Lung (tissue), 12 donors: ENCODE measurements around the gene PPIL3. TPM values are rescaled to one million over a fixed set of nuclear protein-coding genes. Genes with fewer than 3 reads are reported as not detected.

ENCODE experiments used
- ATAC-seq: fragments of 200-7000 bp; cut with Tn5 transposase; one replicate; pipeline ENCODE4 v1.9.1; 2020; ENCODE audit warnings: moderate number of reproducible peaks; ENCODE audit not compliant: insufficient read depth, low FRiP score
- DNase-seq, 3 donors: peaks; one replicate each; pipeline ENCODE4 v3.0.0-alpha.2; 2013 to 2017
- H3K27ac ChIP-seq, 2 donors: one replicate each; pipeline ENCODE4 v1.5.1; 2013; ENCODE audit warnings: mild to moderate bottlenecking in 2 of 2, moderate library complexity in 2 of 2, control low read depth in 1 of 2, inconsistent platforms in 1 of 2, low read depth in 1 of 2, low read length in 1 of 2
- H3K27me3 ChIP-seq, 3 donors: one replicate each; pipeline ENCODE4 v1.5.1; 2013; ENCODE audit warnings: low read length in 2 of 3; ENCODE audit not compliant: control insufficient read depth in 3 of 3, insufficient read depth in 3 of 3
- H3K36me3 ChIP-seq, 4 donors: one replicate each; pipeline ENCODE4 v1.5.1; 2013; ENCODE audit warnings: low read length in 4 of 4, mild to moderate bottlenecking in 1 of 4, moderate library complexity in 1 of 4; ENCODE audit not compliant: control insufficient read depth in 4 of 4, insufficient read depth in 4 of 4
- H3K4me1 ChIP-seq, 5 donors: one replicate each; pipeline ENCODE4 v1.5.1; 2013; ENCODE audit warnings: low read length in 5 of 5, mild to moderate bottlenecking in 2 of 5, moderate library complexity in 1 of 5; ENCODE audit not compliant: control insufficient read depth in 5 of 5, insufficient read depth in 5 of 5
- H3K4me3 ChIP-seq: one replicate; pipeline ENCODE4 v1.5.1; 2013; ENCODE audit warnings: mild to moderate bottlenecking, control low read depth, moderate library complexity
- H3K9ac ChIP-seq, 2 donors: one replicate each; pipeline ENCODE4 v1.5.1; 2013; ENCODE audit warnings: low read length in 2 of 2, control low read depth in 1 of 2; ENCODE audit not compliant: insufficient read depth in 1 of 2
- H3K9me3 ChIP-seq, 4 donors: one replicate each; pipeline ENCODE4 v1.5.1; 2013; ENCODE audit warnings: low read length in 3 of 4, mild to moderate bottlenecking in 1 of 4, moderate library complexity in 1 of 4; ENCODE audit not compliant: control insufficient read depth in 4 of 4, insufficient read depth in 3 of 4
- CTCF ChIP-seq: IDR thresholded peaks from 2 replicates; pipeline ENCODE4 v1.5.1; 2012; ENCODE audit warnings: mild to moderate bottlenecking; ENCODE audit errors: control extremely low read depth, extremely low read depth
- WGBS, 2 donors: extraction: QIAGEN DNeasy Blood & Tissue Kit; methylation state at CpG; one replicate each; pipeline ENCODE4 v1.1.7; 2013; 5-methylcytosine and 5-hydroxymethylcytosine counted together
- polyA plus RNA-seq, 2 donors: library from polyadenylated mRNA; stranded (reverse); fragments of 200-250 nt; gene quantifications; one replicate each; pipeline ENCODE4 v1.2.1, GENCODE V29; 2013
- total RNA-seq, 2 donors: library from RNA; depleted of rRNA in 1 of 2; stranded (reverse); fragments of >200 nt in 1 of 2; gene quantifications; one replicate each; pipeline ENCODE4 v1.2.1, GENCODE V29; 2014 to 2021
- donor health status: control.
- donor health status: control.
- donor health status: Bipolar disorder and iron deficiency.
- donor health status: healthy.
- donor health status: DM: yes; HTN: yes; CAD: no.

Gene PPIL3
- total and polyA plus RNA-seq, 4 donors: 8.6 to 81.1 (median 26.0) TPM

DNA sequence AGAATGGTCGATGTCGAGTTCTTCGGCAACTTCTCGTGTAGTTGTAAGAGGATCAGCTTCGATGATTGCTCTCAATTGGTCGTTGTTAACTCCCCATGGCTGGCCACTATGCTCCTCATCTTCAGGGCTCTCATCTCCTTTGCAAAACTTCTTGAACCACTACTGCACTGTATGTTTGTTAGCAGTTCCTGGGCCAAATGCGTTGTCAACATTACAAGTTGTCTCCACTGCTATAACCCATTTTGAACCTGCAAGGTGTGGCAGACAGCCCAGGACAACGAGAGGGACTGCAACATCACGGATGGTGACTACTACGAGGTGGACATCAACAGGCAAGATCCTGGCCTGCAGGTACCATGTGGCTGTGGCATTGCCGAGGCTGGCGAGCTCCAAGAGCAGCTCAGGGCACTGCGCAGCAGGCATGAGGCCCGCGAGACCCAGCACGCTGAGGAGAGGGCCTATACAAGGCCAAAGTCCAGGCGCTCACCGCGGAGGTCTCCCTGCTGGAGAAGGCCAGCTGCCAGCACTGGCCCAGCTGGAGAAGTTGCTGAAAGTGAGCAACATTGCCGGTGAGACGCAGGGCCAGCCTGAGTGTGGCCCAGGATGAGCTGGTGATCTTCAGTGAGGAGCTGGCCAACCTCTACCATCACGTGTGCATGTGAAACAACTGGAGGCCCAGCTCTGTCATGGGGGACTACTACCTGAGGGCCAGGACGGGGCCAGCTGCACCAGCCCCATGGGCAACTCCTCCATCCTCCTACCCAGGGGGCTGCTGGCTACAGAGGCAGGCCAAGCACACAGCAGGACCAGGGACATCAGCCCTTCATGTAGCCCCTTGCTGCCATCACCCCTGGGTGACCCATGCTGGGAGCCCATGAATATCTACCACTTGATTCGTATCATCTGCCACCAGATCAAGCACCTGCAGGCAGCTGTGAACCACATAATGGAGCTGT lies 44.6 kb downstream of the PPIL3 start:
- H3K4me1 ChIP-seq: no peaks in the 10 kb centered on the region
- H3K4me3 ChIP-seq: no peak overlapping the region
- no peak for ATAC-seq
- H3K27me3 ChIP-seq: no peaks in the 10 kb centered on the region
- H3K27ac ChIP-seq: no peak overlapping the region
- TF ChIP-seq CTCF: no peak
- H3K9me3 ChIP-seq: no peaks in the 10 kb centered on the region
- no peak for DNase-seq
- 94 to 96% methylated on average over 24 of the region's 24 CpGs for WGBS, 2 donors
- no peak overlapping the region for H3K9ac ChIP-seq
- H3K36me3 ChIP-seq: no peaks in the 10 kb centered on the region

DNA sequence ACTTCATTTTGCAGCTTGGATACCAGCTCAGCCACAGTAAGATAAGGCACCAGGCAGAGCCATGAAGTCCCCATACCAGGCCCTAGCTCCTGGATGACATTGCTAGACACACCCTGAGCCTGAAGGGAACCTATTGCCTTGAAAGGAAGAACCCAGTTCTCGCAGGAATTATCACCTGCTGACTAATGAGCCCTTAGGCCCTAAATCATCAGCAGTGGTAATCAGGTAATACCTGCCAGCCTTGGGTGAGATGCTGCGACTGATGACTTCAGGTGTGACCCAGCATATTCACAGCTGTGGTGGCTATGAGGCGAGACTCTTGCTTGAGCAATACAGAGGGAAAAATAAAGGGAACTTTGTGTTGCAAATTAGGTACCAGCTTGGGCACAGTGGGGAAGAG lies 49.4 kb downstream of the PPIL3 start:
- ATAC-seq (no peak), DNase-seq (no peak)
- Histone ChIP-seq H3K36me3 (no peaks in the 10 kb centered on the region), H3K9ac (no peak overlapping the region), H3K4me1 (no peaks in the 10 kb centered on the region), H3K27ac (no peak overlapping the region), H3K4me3 (no peak overlapping the region), H3K9me3 (peaks cover 0 to 5% (median 0%) of the 10 kb centered on the region in 4 donors), H3K27me3 (no peaks in the 10 kb centered on the region)
- WGBS, 2 donors: 80 to 93% methylated on average over 3 of the region's 3 CpGs
- TF ChIP-seq CTCF: no peak

DNA sequence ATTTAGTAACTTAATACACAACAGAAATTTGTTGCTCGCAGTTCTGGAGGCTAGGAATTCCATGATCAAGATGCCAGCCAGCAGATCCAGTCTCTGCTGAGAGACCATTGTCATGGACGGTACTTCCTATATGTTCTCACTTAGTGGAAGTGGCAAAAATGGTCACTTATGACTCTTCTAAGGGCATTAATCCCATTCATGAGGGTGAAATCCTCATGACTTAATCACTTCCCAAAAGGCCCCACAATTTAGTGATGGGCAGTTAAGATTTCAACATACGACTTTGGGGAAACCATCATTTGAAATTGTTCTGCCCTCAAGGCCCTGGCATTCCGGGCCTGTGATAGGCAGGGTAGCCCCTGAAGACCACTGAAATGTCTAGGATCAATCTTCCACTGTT lies 54.2 kb downstream of the PPIL3 start:
- Histone ChIP-seq H3K9me3 (peaks cover 0 to 5% (median 0%) of the 10 kb centered on the region in 4 donors), H3K4me3 (no peak overlapping the region), H3K27ac (no peak overlapping the region), H3K36me3 (no peaks in the 10 kb centered on the region), H3K9ac (no peak overlapping the region), H3K4me1 (no peaks in the 10 kb centered on the region), H3K27me3 (no peaks in the 10 kb centered on the region)
- no peak for ATAC-seq
- TF ChIP-seq CTCF: no peak
- WGBS, 2 donors: 89 to 91% methylated on average over 4 of the region's 4 CpGs
- DNase-seq: no peak
